ENCODE results near the gene C18orf32. TPM values are rescaled to one million over a fixed set of nuclear protein-coding genes. Genes with fewer than 3 reads are reported as not detected.

C18orf32 gene
- total RNA-seq, 1 donor from 2014 or later: 48.6 TPM

- Mint-ChIP-seq H3K27me3 (ENCODE audit: low read depth) (peaks cover 4% of the 10 kb centered on the region), H3K27ac (ENCODE audit: unreplicated experiment) (no peak overlapping the region), H3K4me1 (ENCODE audit: low read depth) (peaks cover 14% of the 10 kb centered on the region), H3K36me3 (ENCODE audit: low read depth) (peaks cover 10% of the 10 kb centered on the region), H3K9me3 (ENCODE audit: low read depth) (no peaks in the 10 kb centered on the region), H3K4me3 (ENCODE audit: unreplicated experiment) (no peak overlapping the region)
- no peak for TF ChIP-seq CTCF (IDR thresholded peaks at IDR 0.05)
- DNase-seq (ENCODE audit: low spot score): no peak
Measured at GRCh38 chr18:49495480-49495879, 8.4 kb upstream of the C18orf32 start.

GRCh38 chr18:49495076-49495475 is 8.0 kb upstream of the C18orf32 start:
- no peak for TF ChIP-seq CTCF (IDR thresholded peaks at IDR 0.05)
- Mint-ChIP-seq H3K36me3 (ENCODE audit: low read depth) (peaks cover 12% of the 10 kb centered on the region), H3K4me3 (ENCODE audit: unreplicated experiment) (no peak overlapping the region), H3K27ac (ENCODE audit: unreplicated experiment) (no peak overlapping the region), H3K9me3 (ENCODE audit: low read depth) (no peaks in the 10 kb centered on the region), H3K4me1 (ENCODE audit: low read depth) (peaks cover 18% of the 10 kb centered on the region), H3K27me3 (ENCODE audit: low read depth) (peaks cover under 1% of the 10 kb centered on the region)
- DNase-seq (ENCODE audit: low spot score): no peak

- no peak for TF ChIP-seq CTCF (IDR thresholded peaks at IDR 0.05)
- H3K4me1 Mint-ChIP-seq (ENCODE audit: low read depth): peaks cover 22% of the 10 kb centered on the region
- no peaks in the 10 kb centered on the region for H3K9me3 Mint-ChIP-seq (ENCODE audit: low read depth)
- H3K27me3 Mint-ChIP-seq (ENCODE audit: low read depth): no peaks in the 10 kb centered on the region
- H3K36me3 Mint-ChIP-seq (ENCODE audit: low read depth): peaks cover 13% of the 10 kb centered on the region
- DNase-seq (ENCODE audit: low spot score): no peak
- no peak overlapping the region for H3K27ac Mint-ChIP-seq (ENCODE audit: unreplicated experiment)
- no peak overlapping the region for H3K4me3 Mint-ChIP-seq (ENCODE audit: unreplicated experiment)
Measured at GRCh38 chr18:49494660-49495059, 7.6 kb upstream of the C18orf32 start.

GRCh38 chr18:49492694-49493033 is 5.6 kb upstream of the C18orf32 start:
- H3K4me3 Mint-ChIP-seq (ENCODE audit: unreplicated experiment): no peak overlapping the region
- DNase-seq (ENCODE audit: low spot score): no peak
- no peak for TF ChIP-seq CTCF (IDR thresholded peaks at IDR 0.05)
- no peaks in the 10 kb centered on the region for H3K9me3 Mint-ChIP-seq (ENCODE audit: low read depth)
- H3K27ac Mint-ChIP-seq (ENCODE audit: unreplicated experiment): no peak overlapping the region
- peaks cover 28% of the 10 kb centered on the region for H3K36me3 Mint-ChIP-seq (ENCODE audit: low read depth)
- H3K27me3 Mint-ChIP-seq (ENCODE audit: low read depth): no peaks in the 10 kb centered on the region
- peaks cover 40% of the 10 kb centered on the region for H3K4me1 Mint-ChIP-seq (ENCODE audit: low read depth)

GRCh38 chr18:49491857-49492693 is 5.0 kb upstream of the C18orf32 start, which contains the start of gene RPL17:
TSS of gene RPL17 (minus strand) at chr18:49492465.
- TF ChIP-seq CTCF (IDR thresholded peaks at IDR 0.05): no peak
- peaks cover 28% of the 10 kb centered on the region for H3K36me3 Mint-ChIP-seq (ENCODE audit: low read depth)
- no peak for DNase-seq (ENCODE audit: low spot score)
- peaks cover 46% of the 10 kb centered on the region for H3K4me1 Mint-ChIP-seq (ENCODE audit: low read depth)
- H3K9me3 Mint-ChIP-seq (ENCODE audit: low read depth): no peaks in the 10 kb centered on the region
- peak within 1 kb of the TSS; percentile 99 for H3K27ac Mint-ChIP-seq (ENCODE audit: unreplicated experiment)
- H3K27me3 Mint-ChIP-seq (ENCODE audit: low read depth): no peaks in the 10 kb centered on the region
- peak within 1 kb of the TSS; percentile 98 for H3K4me3 Mint-ChIP-seq (ENCODE audit: unreplicated experiment)
